ENCODE measurements around the gene RFTN1. TPM values are rescaled to one million over a fixed set of nuclear protein-coding genes. Genes with fewer than 3 reads are reported as not detected.

The RFTN1 gene
- polyA plus RNA-seq, 2 of the 4 experiments (the other 2 are of a cell fraction) = 1.8 to 3.7 TPM

DNA sequence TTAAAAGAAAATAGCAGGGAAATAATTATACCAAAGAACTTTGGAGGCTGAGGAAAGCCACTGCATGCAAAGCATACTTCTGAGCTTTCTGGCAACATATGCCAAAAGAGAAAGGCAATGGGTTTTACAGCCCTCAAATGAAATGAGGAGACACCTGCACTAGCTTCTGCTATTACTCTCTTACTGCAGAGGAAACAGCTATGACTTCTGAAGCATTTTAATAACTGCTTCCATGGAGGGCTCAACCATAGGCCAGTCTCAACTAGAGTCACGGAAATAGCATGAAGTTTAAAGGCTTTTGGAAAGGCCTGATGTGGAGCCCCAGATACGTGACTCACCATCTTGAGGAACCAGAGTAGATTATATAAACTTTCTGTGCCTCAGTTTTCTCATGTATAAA lies 133.7 kb downstream of the RFTN1 start:
- FAIRE-seq = no peak
- POLR2A ChIA-PET = no interaction called here
- DNase-seq (ENCODE audit: low read depth in 1 of 2, low spot score in 1 of 2) = no peak
- ATAC-seq = no peak
- Histone ChIP-seq H3K9me3 (peaks cover 9% of the 10 kb centered on the region; the same call in 2 of the 3 replicates), H3K27ac (no peak overlapping the region), H3K4me2 (no peak overlapping the region), H3K4me1 (no peaks in the 10 kb centered on the region), H3K4me3 (no peak overlapping the region)
- 63% methylated on average over 2 of the region's 2 CpGs for WGBS (ENCODE audit: missing lambda C conversion rate)
- TF ChIP-seq, protein P1, sequence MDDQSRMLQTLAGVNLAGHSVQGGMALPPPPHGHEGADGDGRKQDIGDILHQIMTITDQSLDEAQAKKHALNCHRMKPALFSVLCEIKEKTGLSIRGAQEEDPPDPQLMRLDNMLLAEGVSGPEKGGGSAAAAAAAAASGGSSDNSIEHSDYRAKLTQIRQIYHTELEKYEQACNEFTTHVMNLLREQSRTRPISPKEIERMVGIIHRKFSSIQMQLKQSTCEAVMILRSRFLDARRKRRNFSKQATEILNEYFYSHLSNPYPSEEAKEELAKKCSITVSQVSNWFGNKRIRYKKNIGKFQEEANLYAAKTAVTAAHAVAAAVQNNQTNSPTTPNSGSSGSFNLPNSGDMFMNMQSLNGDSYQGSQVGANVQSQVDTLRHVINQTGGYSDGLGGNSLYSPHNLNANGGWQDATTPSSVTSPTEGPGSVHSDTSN (IDR thresholded peaks at IDR 0.05) = no peak
- no peak for TF ChIP-seq REST (IDR thresholded peaks at IDR 0.05)
- no peak for TF ChIP-seq HEYL (CRISPR knock-in tag; IDR thresholded peaks at IDR 0.05)
- TF ChIP-seq HDAC2 (IDR thresholded peaks at IDR 0.05) = no peak
- no peak for TF ChIP-seq JUNB (IDR thresholded peaks at IDR 0.05)
- no peak for TF ChIP-seq RARB (CRISPR knock-in tag; IDR thresholded peaks at IDR 0.05)
- no peak for TF ChIP-seq RCOR1 (IDR thresholded peaks at IDR 0.05; ENCODE audit: low read depth, low read length)
- no peak for TF ChIP-seq NR3C1 (IDR thresholded peaks at IDR 0.05)
- no peak for TF ChIP-seq CBX8 (IDR thresholded peaks at IDR 0.05)
- TF ChIP-seq ZFP36 (IDR thresholded peaks at IDR 0.05; ENCODE audit: borderline replicate concordance, partially characterized antibody) = no peak
- TF ChIP-seq, protein P2, sequence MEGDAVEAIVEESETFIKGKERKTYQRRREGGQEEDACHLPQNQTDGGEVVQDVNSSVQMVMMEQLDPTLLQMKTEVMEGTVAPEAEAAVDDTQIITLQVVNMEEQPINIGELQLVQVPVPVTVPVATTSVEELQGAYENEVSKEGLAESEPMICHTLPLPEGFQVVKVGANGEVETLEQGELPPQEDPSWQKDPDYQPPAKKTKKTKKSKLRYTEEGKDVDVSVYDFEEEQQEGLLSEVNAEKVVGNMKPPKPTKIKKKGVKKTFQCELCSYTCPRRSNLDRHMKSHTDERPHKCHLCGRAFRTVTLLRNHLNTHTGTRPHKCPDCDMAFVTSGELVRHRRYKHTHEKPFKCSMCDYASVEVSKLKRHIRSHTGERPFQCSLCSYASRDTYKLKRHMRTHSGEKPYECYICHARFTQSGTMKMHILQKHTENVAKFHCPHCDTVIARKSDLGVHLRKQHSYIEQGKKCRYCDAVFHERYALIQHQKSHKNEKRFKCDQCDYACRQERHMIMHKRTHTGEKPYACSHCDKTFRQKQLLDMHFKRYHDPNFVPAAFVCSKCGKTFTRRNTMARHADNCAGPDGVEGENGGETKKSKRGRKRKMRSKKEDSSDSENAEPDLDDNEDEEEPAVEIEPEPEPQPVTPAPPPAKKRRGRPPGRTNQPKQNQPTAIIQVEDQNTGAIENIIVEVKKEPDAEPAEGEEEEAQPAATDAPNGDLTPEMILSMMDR (IDR thresholded peaks at IDR 0.05) = no peak
- TF ChIP-seq TFCP2L1 (CRISPR knock-in tag; IDR thresholded peaks at IDR 0.05) = no peak
- TF ChIP-seq EHF (CRISPR knock-in tag; IDR thresholded peaks at IDR 0.05) = no peak
- TF ChIP-seq HOXB13 (CRISPR knock-in tag; IDR thresholded peaks at IDR 0.05; ENCODE audit: low read depth) = no peak
- CTCF ChIA-PET = interaction anchor here (1.0 kb wide), 1 partner anchor 13 kb away, joined by 3 read pairs; no protein-coding TSS in a partner anchor

- Histone ChIP-seq H3K27ac (no peak overlapping the region), H3K4me2 (no peak overlapping the region), H3K9me3 (peaks cover 9% of the 10 kb centered on the region; the same call in 2 of the 3 replicates), H3K4me1 (no peaks in the 10 kb centered on the region), H3K4me3 (no peak overlapping the region)
- DNase-seq (ENCODE audit: low read depth in 1 of 2, low spot score in 1 of 2) = no peak
- ChIA-PET POLR2A (no interaction called here), CTCF (interaction anchor here (1.0 kb wide), 1 partner anchor 12 kb away, joined by 3 read pairs; no protein-coding TSS in a partner anchor)
- no peak for FAIRE-seq
- no peak for ATAC-seq
- no peak for TF ChIP-seq BCL3 (IDR thresholded peaks at IDR 0.05)
- no peak for TF ChIP-seq CBX2 (IDR thresholded peaks at IDR 0.05; ENCODE audit: borderline replicate concordance, low read depth)
- TF ChIP-seq GATA3 (IDR thresholded peaks at IDR 0.05; ENCODE audit: borderline replicate concordance) = no peak
- no peak for TF ChIP-seq ESRRA (IDR thresholded peaks at IDR 0.05; ENCODE audit: borderline replicate concordance, low read length)
- no peak for TF ChIP-seq MAFK (IDR thresholded peaks at IDR 0.05; ENCODE audit: partially characterized antibody)
- no peak for TF ChIP-seq E2F6 (IDR thresholded peaks at IDR 0.05; ENCODE audit: borderline replicate concordance, low read depth)
- no peak for TF ChIP-seq ZFP36 (IDR thresholded peaks at IDR 0.05; ENCODE audit: borderline replicate concordance, partially characterized antibody)
- no peak for TF ChIP-seq HOXA7 (CRISPR knock-in tag; IDR thresholded peaks at IDR 0.05)
- TF ChIP-seq RFX5 (IDR thresholded peaks at IDR 0.05) = no peak
- no peak for TF ChIP-seq FOSB (CRISPR knock-in tag; IDR thresholded peaks at IDR 0.05)
- TF ChIP-seq POLR2A (IDR thresholded peaks at IDR 0.05; ENCODE audit: low read length) = no peak
- TF ChIP-seq CHD4 (IDR thresholded peaks at IDR 0.05; ENCODE audit: borderline replicate concordance) = no peak
- WGBS (ENCODE audit: missing lambda C conversion rate) = 41% methylated on average over 3 of the region's 3 CpGs
Measured at GRCh38 chr3:16378920-16379319, 134.6 kb downstream of the RFTN1 start.
